H1 (cell line): ENCODE measurements around the gene CD300LG.

ENCODE experiments used
- POLR2A ChIP-seq, 2 experiments: IDR thresholded peaks; 1 replicate in 1 of 2; 2 replicates in 1 of 2; pipeline ENCODE4 v1.6.1; 2011; ENCODE audit warnings: low read depth in 2 of 2, low read length in 2 of 2, mild to moderate bottlenecking in 2 of 2; ENCODE audit errors: control extremely low read depth in 1 of 2
- POLR2AphosphoS5 ChIP-seq: IDR thresholded peaks from 2 replicates; pipeline ENCODE4 v1.6.1; 2011; ENCODE audit warnings: low read depth, low read length

DNA sequence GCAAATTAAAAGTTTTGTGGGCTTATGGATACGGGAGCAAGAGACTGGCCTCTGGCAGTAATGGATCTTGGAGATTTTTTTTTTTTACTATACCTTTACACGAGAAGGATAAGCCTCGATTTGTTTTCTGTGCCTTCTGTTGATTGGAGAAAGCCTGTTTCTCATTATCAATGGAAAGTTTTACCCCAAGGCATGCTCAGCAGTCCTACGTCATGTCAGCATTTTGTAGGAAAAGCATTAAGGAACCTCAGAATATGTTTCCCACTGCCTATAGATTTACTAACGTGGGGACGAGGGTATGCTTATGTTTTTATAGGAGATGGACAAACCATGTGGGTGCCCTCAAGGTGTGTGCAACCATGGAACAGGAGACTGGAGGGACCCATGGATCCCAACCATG is 26.8 kb downstream of the CD300LG start:
- TF ChIP-seq POLR2AphosphoS5 (no peak), POLR2A (IDR thresholded peaks at IDR 0.05; ENCODE audit: control extremely low read depth in 1 of 2, low read depth in 2 of 2, low read length in 2 of 2) (no peak)
